ACHN (cell line): ENCODE results near the gene PTPRK.
"Not testable (repeated sequence)": the region's sequence is repeated elsewhere in the genome, so short reads cannot be mapped to it uniquely, and the experiment has no call there.

Experiments used
- DNase-seq: peaks from one replicate; pipeline ENCODE4 v3.0.0-alpha.2; 2015
- in situ Hi-C: cut with HindIII; loops from 2 replicates; pipeline ENCODE4 v1.10.0; 2017; ENCODE audit warnings: low sequenced_read_pairs, low pct_ligation_motif_present, low pct_unique_long_range_greater_than_20kb

Gene PTPRK

GRCh38 chr6:127998985-127999384 is 521.4 kb downstream of the PTPRK start:
- no peak for DNase-seq
- in situ Hi-C loops = no loop called here

GRCh38 chr6:127997496-127998164 is 522.8 kb downstream of the PTPRK start:
- DNase-seq = no peak
- in situ Hi-C loops = no loop called here

- in situ Hi-C loops = no loop called here
- DNase-seq = no peak
These were observed 523.5 kb downstream of the PTPRK start for GRCh38 chr6:127996925-127997324.

GRCh38 chr6:127992144-127992543 is 528.3 kb downstream of the PTPRK start:
- no peak for DNase-seq
- in situ Hi-C loops = no loop called here

DNA sequence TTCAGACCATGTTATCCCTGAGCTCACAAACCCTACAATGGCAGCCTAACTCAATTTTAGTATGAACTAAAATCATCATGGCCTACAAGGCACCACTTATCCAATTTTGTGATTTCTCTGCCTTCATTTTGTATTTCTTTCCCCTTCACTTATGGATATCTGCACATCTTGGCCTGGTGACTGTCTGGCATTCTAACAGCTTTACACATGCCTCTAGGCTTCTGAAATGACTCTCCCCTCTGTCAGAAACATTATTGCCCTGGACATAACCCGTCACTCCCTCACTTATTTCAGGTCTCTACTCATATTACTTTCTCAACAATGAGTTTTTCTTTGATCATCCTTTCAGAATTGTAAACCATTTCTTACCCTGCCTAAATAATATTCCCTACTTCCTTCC is 530.3 kb downstream of the PTPRK start:
- DNase-seq = no peak
- in situ Hi-C loops = no loop called here

DNA sequence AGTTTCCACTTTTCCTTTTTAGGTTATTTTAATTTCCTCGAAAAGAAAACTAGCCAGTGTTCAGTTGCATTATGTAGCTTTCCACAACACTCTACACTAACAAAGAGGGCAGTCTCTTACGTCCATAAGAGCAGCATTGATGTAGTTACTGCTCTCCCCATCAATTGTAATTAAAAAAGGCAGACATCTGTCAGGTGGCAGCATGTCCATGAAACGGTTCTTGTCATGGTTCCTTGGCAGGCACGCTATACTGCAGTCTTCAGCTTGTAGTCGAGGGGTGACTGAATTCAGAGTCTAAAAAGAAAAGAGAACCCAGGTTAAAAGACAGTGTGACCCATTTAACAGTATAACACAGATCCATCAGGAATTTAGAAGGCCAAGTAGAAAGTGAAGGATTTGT is 539.4 kb downstream of the PTPRK start:
- in situ Hi-C loops = no loop called here

GRCh38 chr6:127978185-127978584 is 542.2 kb downstream of the PTPRK start:
- in situ Hi-C loops, DNase-seq: not testable (repeated sequence)

More for the DNA sequence above, 539.4 kb downstream of the PTPRK start:
- DNase-seq = no peak

DNA sequence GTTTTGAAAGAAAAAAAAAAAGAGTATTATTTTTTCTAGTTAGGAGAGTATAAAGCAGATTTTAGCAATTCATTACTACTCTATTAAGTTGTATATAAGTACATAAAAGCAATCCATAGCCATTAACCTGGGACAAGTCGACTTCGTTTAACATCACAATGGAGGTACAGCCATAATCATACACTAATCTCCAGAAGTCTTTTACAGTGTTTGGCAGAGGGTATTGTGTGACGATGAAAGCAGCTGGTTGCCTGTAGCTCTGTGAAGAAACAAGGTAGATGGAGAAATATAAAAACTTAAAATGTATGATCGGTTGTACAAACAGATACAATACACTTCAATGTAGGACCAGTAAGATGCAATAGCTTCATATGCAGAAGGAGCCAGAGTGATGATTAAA is 543.6 kb downstream of the PTPRK start:
- DNase-seq = no peak
- in situ Hi-C loops = no loop called here

DNA sequence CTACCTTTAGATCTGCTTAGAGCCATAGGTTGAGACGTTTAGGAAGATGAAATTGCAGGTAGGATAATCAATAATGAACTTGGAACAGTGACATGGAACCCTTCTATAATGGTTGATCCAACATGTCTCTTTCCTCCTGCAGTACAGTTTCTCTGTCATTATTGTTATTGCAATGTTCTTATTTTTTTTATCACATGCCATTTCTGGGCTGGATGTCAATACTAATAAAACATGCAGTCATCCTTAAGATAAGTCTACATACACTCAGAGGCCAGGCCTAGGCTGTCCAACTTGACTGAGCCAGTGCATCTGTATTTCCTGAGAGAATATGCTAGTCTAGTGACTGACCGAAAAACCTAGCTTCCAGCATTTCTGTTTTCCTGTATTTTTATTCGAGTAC is 544.3 kb downstream of the PTPRK start:
- no peak for DNase-seq
- in situ Hi-C loops = no loop called here

- in situ Hi-C loops = no loop called here
- no peak for DNase-seq
These were observed 547.6 kb downstream of the PTPRK start for GRCh38 chr6:127972815-127973214.

DNA sequence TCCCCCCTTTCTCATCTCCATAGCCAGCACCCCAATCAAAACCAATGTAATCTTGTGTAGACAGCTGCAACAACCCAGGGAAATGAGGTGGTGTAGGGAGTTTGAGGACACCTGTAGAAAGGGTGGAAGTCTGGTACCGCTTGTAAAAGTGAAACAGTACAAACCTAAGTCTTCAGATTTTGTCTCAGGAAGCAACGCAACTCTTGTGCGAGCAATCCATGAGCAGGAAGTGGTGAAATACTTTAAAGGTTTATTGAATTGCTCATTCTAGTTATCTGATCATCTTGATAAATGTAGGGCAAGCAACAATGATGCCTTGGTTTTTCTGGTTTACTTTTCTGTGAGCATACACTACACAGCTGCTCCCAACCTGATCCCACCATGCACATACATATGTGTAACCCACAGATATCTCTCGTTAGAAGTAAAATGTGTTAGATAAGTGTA is 548.4 kb downstream of the PTPRK start:
- in situ Hi-C loops = no loop called here
- DNase-seq = peak; percentile 28

GRCh38 chr6:127971386-127971785 is 549.0 kb downstream of the PTPRK start:
- DNase-seq = no peak
- in situ Hi-C loops = no loop called here

- in situ Hi-C loops = no loop called here
- DNase-seq = no peak
These were observed 550.7 kb downstream of the PTPRK start for GRCh38 chr6:127969701-127970100.

DNA sequence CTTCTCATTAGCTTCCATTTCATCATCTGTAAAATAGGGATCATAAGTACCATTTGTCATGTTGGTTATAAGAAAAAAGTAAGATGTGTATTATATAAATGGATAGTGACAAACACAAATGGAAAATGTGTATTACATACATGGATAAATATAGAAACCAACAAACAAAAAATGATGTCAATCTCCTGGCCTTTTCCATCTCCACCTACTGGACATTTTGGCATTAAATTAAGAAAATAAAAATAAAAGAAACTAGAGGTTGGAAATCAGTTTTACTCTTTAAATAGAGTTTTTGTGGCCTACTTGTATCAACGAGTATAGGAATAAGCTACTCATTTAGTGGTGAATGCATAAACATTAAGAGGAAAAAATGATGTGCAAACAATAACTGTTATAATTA is 552.0 kb downstream of the PTPRK start:
- DNase-seq = no peak
- in situ Hi-C loops = no loop called here

GRCh38 chr6:127967708-127968107 is 552.7 kb downstream of the PTPRK start:
- in situ Hi-C loops = no loop called here
- DNase-seq = no peak

- no peak for DNase-seq
- in situ Hi-C loops = no loop called here
These were observed 553.8 kb downstream of the PTPRK start for GRCh38 chr6:127966616-127967015.

DNA sequence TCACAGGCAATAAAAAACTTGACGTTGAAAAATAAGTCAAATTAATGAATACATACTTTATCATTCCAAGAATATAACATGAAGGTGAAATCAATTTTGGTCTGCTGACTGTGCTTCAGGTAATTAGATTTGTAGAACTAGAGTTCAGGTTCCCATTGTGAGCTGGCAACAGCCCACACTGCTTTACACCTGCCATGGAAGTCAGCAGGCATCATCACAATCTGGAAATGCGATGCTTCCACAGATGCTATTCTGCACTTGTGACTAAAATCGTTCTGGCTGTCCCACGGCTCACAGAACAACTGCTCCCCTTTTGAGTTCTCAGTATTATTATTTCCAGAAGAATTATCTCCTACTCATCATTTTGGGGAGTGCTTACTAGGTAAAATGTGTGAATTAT is 556.9 kb downstream of the PTPRK start:
- in situ Hi-C loops = no loop called here
- no peak for DNase-seq

- in situ Hi-C loops = no loop called here
- no peak for DNase-seq
These were observed 560.5 kb downstream of the PTPRK start for GRCh38 chr6:127959869-127960268.

GRCh38 chr6:127956956-127957355 is 563.4 kb downstream of the PTPRK start:
- no peak for DNase-seq
- in situ Hi-C loops = no loop called here

DNA sequence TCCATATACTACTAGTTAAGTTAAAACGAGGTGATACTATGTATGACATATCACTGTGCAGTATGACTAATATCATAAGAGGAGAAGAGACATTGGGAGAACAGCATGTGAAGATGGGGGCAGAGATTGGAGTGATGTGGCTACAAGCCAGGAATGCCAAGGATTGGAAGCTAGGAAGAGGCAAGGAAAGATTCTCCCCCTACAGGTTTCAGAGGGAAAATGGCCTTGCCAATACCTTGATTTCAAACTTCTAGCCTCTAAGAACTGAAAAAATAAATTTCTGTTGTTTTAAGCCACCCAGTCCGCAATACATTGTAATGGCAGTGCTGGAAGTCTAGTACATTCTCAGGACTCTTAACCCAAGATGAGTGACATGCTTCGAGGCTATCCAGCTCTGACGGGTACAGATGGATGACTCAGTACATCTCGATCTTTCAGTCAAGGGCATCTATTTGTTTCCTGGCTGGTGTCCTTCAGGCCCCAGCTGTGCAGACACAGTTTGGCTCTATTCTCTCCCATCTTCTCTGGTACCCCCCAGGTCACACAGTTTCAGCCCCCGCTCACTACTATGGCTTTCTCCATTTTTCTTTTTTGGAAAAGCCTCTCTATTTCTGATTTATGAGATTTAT is 564.0 kb downstream of the PTPRK start:
- DNase-seq = peak; percentile 18
- in situ Hi-C loops = no loop called here
